Testis (tissue), 2 donors: ENCODE results near the gene OR2AT4.
"Not testable (repeated sequence)": the region's sequence is repeated elsewhere in the genome, so short reads cannot be mapped to it uniquely, and the experiment has no call there.

ENCODE experiments used
- CTCF ChIP-seq, 3 experiments: fragments of 450-650 bp in 2 of 3; fragments of 200-600 bp in 1 of 3; sonication (generic) in 1 of 3; IDR thresholded peaks; one replicate each; pipeline ENCODE4 v1.5.1; 2016 to 2019; ENCODE audit warnings: antibody characterized with exemption in 3 of 3, mild to moderate bottlenecking in 2 of 3, moderate library complexity in 1 of 3
- POLR2A ChIP-seq: fragments of 450-650 bp; IDR thresholded peaks from one replicate; pipeline ENCODE4 v1.6.1; 2017; ENCODE audit warnings: antibody characterized with exemption, mild to moderate bottlenecking, moderate library complexity

- not testable (repeated sequence) for TF ChIP-seq CTCF (IDR thresholded peaks at IDR 0.05); POLR2A
Observed at GRCh38 chr11:75046668-75047067, 50.0 kb downstream of the OR2AT4 start.
